Activated naive CD8-positive, alpha-beta T cell treated with anti-CD3 and anti-CD28 coated beads, Interleukin-2, amount 10 ng/mL, durations not matched to agents 7 days and 5 days (primary cell): Measurements from ENCODE around the gene PRPF4. TPM values are rescaled to one million over a fixed set of nuclear protein-coding genes. Genes with fewer than 3 reads are reported as not detected.

ENCODE experiments used
- ATAC-seq: fragments of 150-1000 bp; cut with Tn5 transposase; one replicate; pipeline ENCODE4 v1.10.0; 2021; ENCODE audit warnings: low read depth, moderate library complexity
- POLR2A ChIA-PET: fragments of 350-600 bp; sonication (Branson Sonifier 250); formaldehyde crosslinking; loops from one replicate; lab custom pipeline; 2021; ENCODE audit warnings: antibody characterized with exemption; lab: Charles Lee
- DNase-seq: peaks from one replicate; pipeline ENCODE4 v3.0.0; 2021
- H3K27ac Mint-ChIP-seq: one replicate; pipeline ENCODE4 v1.8.0; 2022; ENCODE audit warnings: mild to moderate bottlenecking, mixed read lengths
- H3K27me3 Mint-ChIP-seq: one replicate; pipeline ENCODE4 v1.8.0; 2022; ENCODE audit warnings: mild to moderate bottlenecking, moderate library complexity, mixed read lengths
- H3K36me3 Mint-ChIP-seq: one replicate; pipeline ENCODE4 v1.8.0; 2021; ENCODE audit warnings: mild to moderate bottlenecking, mixed read lengths
- H3K4me1 Mint-ChIP-seq: one replicate; pipeline ENCODE4 v1.8.0; 2021; ENCODE audit warnings: mixed read lengths
- H3K4me3 Mint-ChIP-seq: one replicate; pipeline ENCODE4 v1.8.0; 2022; ENCODE audit warnings: mild to moderate bottlenecking, moderate library complexity, mixed read lengths
- H3K9me3 Mint-ChIP-seq: one replicate; pipeline ENCODE4 v1.8.0; 2021; ENCODE audit warnings: mixed read lengths
- total RNA-seq, 2 experiments: library from RNA; stranded (reverse); gene quantifications; one replicate each; pipeline ENCODE4 v1.2.3, GENCODE V29; 2021

PRPF4 gene
- total RNA-seq, 2 experiments from 2014 or later, result 31.1 to 31.8 TPM

DNA sequence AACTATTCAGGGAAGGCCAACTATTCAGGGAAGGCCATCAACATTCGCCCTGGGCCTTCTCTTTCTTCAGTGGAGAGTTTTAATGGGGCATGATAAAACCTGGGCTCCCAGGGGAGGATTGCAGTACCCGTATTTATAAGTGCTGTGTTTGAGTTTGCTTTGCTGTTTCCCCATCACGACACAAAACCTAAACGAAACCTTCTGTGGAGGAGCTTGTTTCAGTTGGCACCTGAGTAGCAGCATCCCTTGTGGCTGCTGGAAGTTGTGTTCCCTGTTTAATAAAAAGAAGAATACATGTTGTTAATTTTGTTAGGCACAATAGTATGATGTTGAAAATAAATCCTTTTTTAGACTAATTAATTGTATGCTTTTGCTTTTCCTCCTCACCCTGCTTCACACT lies 56.3 kb downstream of the PRPF4 start:
- Mint-ChIP-seq H3K4me1 (peaks cover 11% of the 10 kb centered on the region), H3K36me3 (no peaks in the 10 kb centered on the region), H3K4me3 (no peak overlapping the region), H3K9me3 (no peaks in the 10 kb centered on the region), H3K27ac (no peak overlapping the region), H3K27me3 (peaks cover 2% of the 10 kb centered on the region)
- DNase-seq, result no peak
- no peak for ATAC-seq
- POLR2A ChIA-PET, result interaction anchor here (1.2 kb wide), 1 partner anchor 18 kb away, joined by 4 read pairs; the partner anchor contains the start of gene BSPRY

- Mint-ChIP-seq H3K36me3 (no peaks in the 10 kb centered on the region), H3K4me3 (no peak overlapping the region), H3K27ac (no peak overlapping the region), H3K4me1 (peaks cover 30% of the 10 kb centered on the region), H3K27me3 (peaks cover 4% of the 10 kb centered on the region), H3K9me3 (no peaks in the 10 kb centered on the region)
- ATAC-seq (no peak), DNase-seq (no peak)
- POLR2A ChIA-PET, result interaction anchor here (0.8 kb wide), 1 partner anchor 53 kb away, joined by 3 read pairs; no protein-coding TSS in a partner anchor
These were observed 62.3 kb downstream of the PRPF4 start for GRCh38 chr9:113337714-113338113.

DNA sequence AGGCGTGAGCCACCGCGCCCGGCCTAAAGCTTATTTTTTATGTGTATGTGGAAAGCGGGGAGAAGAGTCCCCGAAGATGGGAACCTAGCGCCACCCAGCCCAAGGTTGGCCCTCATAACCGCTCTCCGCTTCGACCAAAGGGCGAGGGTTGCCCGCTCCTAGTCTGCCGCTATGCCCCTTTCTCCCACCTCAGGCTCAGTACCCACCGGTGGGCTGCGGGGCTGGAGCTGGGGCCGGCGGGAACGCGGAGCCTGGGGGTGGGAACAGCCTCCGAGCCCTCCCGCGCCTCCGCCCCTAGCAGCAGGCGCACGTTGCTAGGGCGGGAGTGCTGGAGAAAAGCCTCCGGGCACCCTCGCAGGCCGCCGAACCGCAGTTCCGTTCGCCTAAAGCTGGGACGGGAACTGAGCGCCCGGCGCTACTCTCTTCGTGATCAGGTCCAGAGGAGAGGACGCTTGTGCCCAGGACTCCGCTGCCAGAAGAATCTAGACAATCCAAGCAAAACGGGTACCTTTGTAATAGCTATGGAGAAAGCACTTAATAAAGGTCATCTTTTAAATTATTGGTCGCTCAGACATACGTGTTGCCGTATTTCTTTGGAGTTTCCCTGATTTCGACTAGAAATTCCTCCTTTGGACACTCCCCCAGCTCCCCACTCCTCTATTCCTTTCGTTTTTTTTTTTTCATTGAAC lies 64.7 kb downstream of the PRPF4 start, which contains the start of gene WDR31:
TSS of gene WDR31 (minus strand) at position 265 of the 689 bp plus-strand sequence. CDS start 8,253 bp downstream, outside the sequence.
- DNase-seq (peak; percentile 85), ATAC-seq (peak; percentile 91)
- POLR2A ChIA-PET, result interaction anchor here (0.6 to 3.2 kb wide), 9 partner anchors 10 to 242 kb away, joined by 3 to 43 read pairs (median 7); partner anchors contain the start of genes ALAD, BSPRY, C9orf43 and CDC26
- Mint-ChIP-seq H3K27me3 (peaks cover 3% of the 10 kb centered on the region), H3K27ac (peak within 1 kb of the TSS; percentile 65), H3K36me3 (no peaks in the 10 kb centered on the region), H3K4me3 (peak within 1 kb of the TSS; percentile 88), H3K9me3 (no peaks in the 10 kb centered on the region), H3K4me1 (peaks cover 33% of the 10 kb centered on the region)

GRCh38 chr9:113341712-113342410 lies 66.4 kb downstream of the PRPF4 start:
- Mint-ChIP-seq H3K9me3 (no peaks in the 10 kb centered on the region), H3K4me1 (peaks cover 24% of the 10 kb centered on the region), H3K36me3 (no peaks in the 10 kb centered on the region), H3K27me3 (peaks cover 3% of the 10 kb centered on the region), H3K27ac (peak overlapping the region; percentile 26), H3K4me3 (peak overlapping the region; percentile 42)
- ATAC-seq, result no peak
- no peak for DNase-seq
- POLR2A ChIA-PET, result interaction anchor here (1.0 to 3.2 kb wide), 2 partner anchors 8 to 58 kb away, joined by 3 to 43 read pairs; partner anchors contain the start of gene BSPRY

Other genes with a start within 250 kb of the PRPF4 start
- gene ZFP37, start 218.9 kb upstream of the PRPF4 start, total RNA-seq, result 1 to 10 TPM; 1.8 to 2.6 TPM
- 1 to 10 TPM; 3.4 to 4.7 TPM for gene SLC31A2, start 124.7 kb upstream of the PRPF4 start, total RNA-seq
- gene FKBP15, start 54.4 kb upstream of the PRPF4 start, total RNA-seq, result 10 to 100 TPM; 37.4 to 40.7 TPM
- 1 to 10 TPM; 8.8 to 9.3 TPM for gene SLC31A1, start 54.1 kb upstream of the PRPF4 start, total RNA-seq
- gene CDC26, start 86 bp upstream of the PRPF4 start, total RNA-seq, result 10 to 100 TPM; 27.5 to 28.9 TPM
- gene RNF183, start 27.7 kb downstream of the PRPF4 start, total RNA-seq, result under 1 TPM; 0.14 to 0.37 TPM
- under 1 TPM; 0.99 to 1.00 TPM for gene WDR31, start 64.6 kb downstream of the PRPF4 start, total RNA-seq
- 10 to 100 TPM in 1 of 2 experiments, 1 to 10 TPM in 1; 9.6 to 10.6 TPM for gene BSPRY, start 73.9 kb downstream of the PRPF4 start, total RNA-seq
- 10 to 100 TPM; 20.0 to 21.3 TPM for gene HDHD3, start 101.3 kb downstream of the PRPF4 start, total RNA-seq
- gene ALAD, start 125.6 kb downstream of the PRPF4 start, total RNA-seq, result 10 to 100 TPM; 33.9 to 40.4 TPM
- gene POLE3, start 135.0 kb downstream of the PRPF4 start, total RNA-seq, result 10 to 100 TPM; 51.7 to 52.2 TPM
- gene C9orf43, start 135.1 kb downstream of the PRPF4 start, total RNA-seq, result under 1 TPM; 0.36 to 0.54 TPM
- 10 to 100 TPM; 63.2 to 65.5 TPM for gene RGS3, start 188.1 kb downstream of the PRPF4 start, total RNA-seq